GM18867 (cell line): ENCODE measurements around the gene MACROD1.
"Not testable (repeated sequence)": the region's sequence is repeated elsewhere in the genome, so short reads cannot be mapped to it uniquely, and the experiment has no call there.

Experiments
- ATAC-seq: cut with Tn5 transposase; IDR thresholded peaks from one replicate; pipeline ENCODE4 v1.9.1; 2021; ENCODE audit warnings: mild to moderate bottlenecking, moderate library complexity; ENCODE audit not compliant: unreplicated experiment

Gene MACROD1

GRCh38 chr11:64059339-64060140 lies 106.4 kb downstream of the MACROD1 start:
- no peak for ATAC-seq

GRCh38 chr11:64058494-64058893 lies 107.4 kb downstream of the MACROD1 start:
- no peak for ATAC-seq

GRCh38 chr11:64057890-64058289 lies 108.0 kb downstream of the MACROD1 start:
- no peak for ATAC-seq

- ATAC-seq, result no peak
Measured at GRCh38 chr11:64056861-64057260, 109.1 kb downstream of the MACROD1 start.

- ATAC-seq, result no peak
Measured at GRCh38 chr11:64056213-64056785, 109.6 kb downstream of the MACROD1 start.

GRCh38 chr11:64055077-64055476 lies 110.8 kb downstream of the MACROD1 start:
- ATAC-seq, result no peak

- ATAC-seq, result no peak
Measured at GRCh38 chr11:64053699-64054098, 112.2 kb downstream of the MACROD1 start.

- no peak for ATAC-seq
Measured at GRCh38 chr11:64052938-64053622, 112.8 kb downstream of the MACROD1 start.

- ATAC-seq, result no peak
Measured at GRCh38 chr11:64052436-64052835, 113.5 kb downstream of the MACROD1 start.

GRCh38 chr11:64051297-64051696 lies 114.6 kb downstream of the MACROD1 start:
- no peak for ATAC-seq

- ATAC-seq, result no peak
Measured at GRCh38 chr11:64049509-64049908, 116.4 kb downstream of the MACROD1 start.

GRCh38 chr11:64048042-64048854 lies 117.7 kb downstream of the MACROD1 start:
- no peak for ATAC-seq

GRCh38 chr11:64047373-64047772 lies 118.5 kb downstream of the MACROD1 start:
- not testable (repeated sequence) for ATAC-seq

GRCh38 chr11:64045700-64046099 lies 120.2 kb downstream of the MACROD1 start:
- no peak for ATAC-seq

GRCh38 chr11:64044730-64045393 lies 121.1 kb downstream of the MACROD1 start:
- no peak for ATAC-seq

GRCh38 chr11:64043545-64043944 lies 122.4 kb downstream of the MACROD1 start:
- ATAC-seq, result no peak

- ATAC-seq, result no peak
Measured at GRCh38 chr11:64042301-64042700, 123.6 kb downstream of the MACROD1 start.

GRCh38 chr11:64041846-64042245 lies 124.1 kb downstream of the MACROD1 start:
- ATAC-seq, result no peak

GRCh38 chr11:64040684-64041322 lies 125.1 kb downstream of the MACROD1 start:
- ATAC-seq, result no peak

GRCh38 chr11:64039012-64039665 lies 126.8 kb downstream of the MACROD1 start:
- no peak for ATAC-seq
